A549 treated with dexamethasone at 1 μM for 4 hours (cell line): ENCODE measurements around the gene INPP4B. TPM values are rescaled to one million over a fixed set of nuclear protein-coding genes. Genes with fewer than 3 reads are reported as not detected.

Source experiments
- total RNA-seq: library from RNA; stranded (reverse); fragments of 200-300 nt; extraction: Qiagen RNA extraction; gene quantifications from 5 replicates; pipeline ENCODE4 v1.2.3, GENCODE V29; 2022

The INPP4B gene
- total RNA-seq = 4.2 to 6.0 TPM (median 5.3 TPM) in 5 replicates

GRCh38 chr4:142846108-142846728 lies at the start of gene INPP4B:
Gene INPP4B (minus strand): TSS chr4:142846301.

